Fibroblast of the conjunctiva (primary cell): ENCODE data around the gene TCF7L2.

Experiments used
- DNase-seq: peaks from one replicate; pipeline ENCODE4 v3.0.0-alpha.2; 2010; ENCODE audit warnings: low read depth

Gene TCF7L2

DNA sequence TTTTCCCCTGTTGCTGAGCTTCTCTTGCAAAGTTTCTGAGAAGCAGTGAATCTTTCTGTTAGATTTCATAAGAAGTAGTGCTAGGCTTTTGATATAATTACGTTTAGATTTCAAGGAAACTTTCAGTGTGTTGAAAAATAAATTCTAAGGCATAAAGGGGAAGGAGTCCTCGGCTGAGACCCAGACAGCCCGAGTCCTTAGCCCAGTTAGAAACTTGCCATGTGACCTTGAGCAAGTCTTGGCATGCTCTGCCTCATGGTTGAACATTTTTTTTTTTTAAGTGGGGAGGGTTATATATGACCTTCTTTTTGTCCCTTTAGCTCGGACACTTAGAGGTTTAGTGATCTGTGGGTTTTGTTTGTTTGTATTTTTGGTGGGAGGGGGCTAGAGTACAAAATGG, 117.5 kb downstream of the TCF7L2 start:
- no peak for DNase-seq

DNA sequence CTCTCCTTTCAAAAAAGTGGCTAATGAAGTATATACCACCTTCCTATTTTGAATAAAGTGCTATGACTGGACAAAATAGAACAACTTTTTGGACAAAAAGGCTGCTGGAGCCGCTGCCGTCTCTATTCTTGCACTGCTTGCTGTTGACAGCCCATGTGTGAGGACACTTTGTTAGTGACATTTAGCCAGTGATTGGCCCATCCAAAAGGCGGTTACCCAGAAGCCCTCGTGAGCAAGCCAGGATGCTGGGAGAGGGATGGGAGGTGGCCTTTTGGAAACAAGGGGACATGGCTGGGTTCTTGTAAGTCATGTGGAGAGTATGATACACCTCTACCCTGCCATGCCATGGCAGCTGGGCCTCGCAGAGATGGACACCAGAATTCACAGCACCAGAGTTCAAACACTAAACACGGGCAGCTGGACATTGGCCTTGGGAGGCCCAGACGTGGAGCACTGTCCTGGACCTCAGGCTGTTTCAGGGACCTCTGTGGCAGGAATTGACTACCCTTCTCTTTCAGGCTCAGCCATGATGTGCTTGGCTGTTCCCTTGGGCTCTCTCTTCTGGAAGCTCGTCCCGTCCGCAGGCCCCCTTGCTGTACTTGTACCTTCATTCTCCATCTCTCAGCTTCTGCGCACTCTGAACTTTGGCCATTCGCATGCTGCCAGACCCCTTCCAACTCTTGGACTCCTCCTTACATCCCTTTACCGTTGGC, 118.3 kb downstream of the TCF7L2 start:
- DNase-seq, result no peak

DNA sequence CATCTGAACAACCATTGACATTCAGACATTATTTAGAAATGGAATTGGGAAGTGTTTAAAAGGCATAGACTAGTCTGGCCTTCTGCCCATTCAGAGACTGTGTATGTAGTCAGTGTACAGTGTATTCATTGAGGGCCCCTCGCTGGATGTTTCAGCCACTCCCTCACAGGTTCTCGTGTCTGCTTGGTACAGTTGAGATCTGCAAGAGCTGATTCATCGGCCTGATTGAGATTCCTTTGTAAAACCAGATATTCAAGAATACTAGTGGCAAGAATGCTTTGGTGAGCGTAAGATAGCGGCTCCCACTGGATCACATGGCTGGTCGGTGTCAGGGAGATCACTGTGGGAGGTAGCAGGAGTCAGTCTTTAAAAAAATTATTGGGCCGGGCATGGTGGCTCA, 119.5 kb downstream of the TCF7L2 start:
- no peak for DNase-seq

DNA sequence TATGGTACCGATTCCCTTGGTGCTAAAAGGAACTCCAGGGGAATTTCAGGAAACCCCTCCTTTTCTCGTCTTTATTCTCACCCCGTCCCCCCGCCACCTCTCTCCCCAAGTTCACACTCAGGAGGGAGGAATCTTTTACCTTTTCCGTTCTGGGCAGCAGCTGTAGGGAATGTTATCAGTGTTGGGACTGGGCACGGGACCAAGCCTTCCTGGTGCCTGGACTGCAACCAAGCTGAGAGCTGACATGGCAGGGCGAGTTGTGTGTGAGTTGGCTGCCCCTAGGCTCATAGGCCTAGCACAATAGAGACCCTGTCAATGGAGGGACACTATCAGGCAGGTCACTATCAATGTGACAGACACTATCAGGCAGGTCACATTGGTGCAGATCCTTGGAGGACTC, 121.4 kb downstream of the TCF7L2 start:
- DNase-seq, result no peak

DNA sequence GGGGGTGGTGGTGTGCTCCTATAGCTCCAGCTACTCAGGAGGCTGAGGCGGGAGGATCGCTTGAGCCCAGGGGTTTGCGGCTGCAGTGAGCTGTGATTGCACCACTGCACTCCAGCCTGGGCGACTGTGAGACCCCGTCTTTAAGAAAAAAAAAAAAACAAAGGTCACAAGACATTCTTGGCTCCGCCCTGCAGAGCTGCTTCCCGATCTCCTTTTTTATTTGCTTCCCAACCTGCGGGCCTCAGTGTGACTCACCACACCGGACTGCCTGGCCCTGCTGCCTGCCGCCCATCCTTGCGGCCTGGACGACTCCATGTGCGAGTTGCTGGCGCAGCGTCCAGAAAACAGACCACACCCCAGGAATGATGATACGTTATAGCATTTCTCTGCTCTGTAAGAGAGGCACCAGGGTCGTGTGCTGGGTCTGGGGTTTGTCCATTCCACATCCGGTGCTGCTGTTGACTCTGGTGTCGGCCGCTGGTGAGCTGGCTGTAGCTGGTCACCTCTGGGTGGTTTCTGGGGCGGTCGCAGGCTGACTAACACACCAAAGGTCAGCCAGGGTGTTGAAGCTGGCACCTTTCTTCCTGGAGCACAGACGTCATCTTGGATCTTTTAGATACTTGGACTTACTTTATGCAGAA, 123.6 kb downstream of the TCF7L2 start:
- peak; percentile 92 for DNase-seq

DNA sequence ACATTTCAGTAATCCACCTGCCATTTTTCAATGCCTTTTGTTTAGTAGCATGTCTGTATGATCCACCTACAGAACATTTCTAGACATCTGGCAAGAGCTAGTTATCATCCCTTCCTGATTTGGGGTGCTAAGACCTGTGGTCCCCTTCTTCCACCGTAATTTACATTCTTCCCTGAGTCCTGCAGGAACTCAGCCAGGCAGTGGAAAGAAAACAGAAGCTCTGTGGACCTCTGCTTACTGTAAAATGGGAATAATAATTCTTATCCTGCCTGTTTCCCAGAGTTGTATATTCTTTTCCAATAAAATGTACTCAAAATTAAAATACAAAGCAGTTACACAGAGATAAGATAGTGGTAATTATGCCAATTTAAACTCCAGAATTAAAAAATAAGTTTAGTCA, 126.9 kb downstream of the TCF7L2 start:
- DNase-seq, result no peak

DNA sequence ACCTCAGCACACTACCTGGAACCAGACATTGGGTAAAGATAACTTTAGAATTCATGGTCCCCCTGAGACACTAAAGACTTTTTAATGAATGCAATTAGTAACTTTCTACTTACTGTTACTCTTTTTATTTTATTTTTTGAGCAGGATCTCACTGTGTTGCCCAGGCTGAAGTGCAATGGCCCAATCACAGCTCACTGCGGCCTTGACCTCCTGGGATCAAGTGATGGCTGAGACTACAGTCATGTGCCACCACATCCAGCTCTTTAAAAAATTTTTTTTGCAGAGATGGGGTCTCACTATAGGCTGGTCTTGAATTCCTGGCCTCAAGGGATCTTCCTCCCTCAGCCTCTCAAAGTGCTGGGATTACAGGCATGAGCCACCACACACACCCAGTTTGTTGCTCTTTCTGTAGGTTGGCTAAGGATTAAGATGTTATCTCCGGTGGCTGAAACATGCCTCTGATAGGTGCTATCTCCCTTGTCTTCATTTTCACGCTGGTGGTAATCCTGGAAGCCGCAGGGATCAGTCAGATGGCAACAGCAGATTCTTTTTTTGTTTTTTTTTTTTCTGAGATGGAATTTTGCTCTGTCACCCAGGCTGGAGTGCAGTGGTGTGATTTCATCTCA, 128.3 kb downstream of the TCF7L2 start:
- DNase-seq, result no peak

DNA sequence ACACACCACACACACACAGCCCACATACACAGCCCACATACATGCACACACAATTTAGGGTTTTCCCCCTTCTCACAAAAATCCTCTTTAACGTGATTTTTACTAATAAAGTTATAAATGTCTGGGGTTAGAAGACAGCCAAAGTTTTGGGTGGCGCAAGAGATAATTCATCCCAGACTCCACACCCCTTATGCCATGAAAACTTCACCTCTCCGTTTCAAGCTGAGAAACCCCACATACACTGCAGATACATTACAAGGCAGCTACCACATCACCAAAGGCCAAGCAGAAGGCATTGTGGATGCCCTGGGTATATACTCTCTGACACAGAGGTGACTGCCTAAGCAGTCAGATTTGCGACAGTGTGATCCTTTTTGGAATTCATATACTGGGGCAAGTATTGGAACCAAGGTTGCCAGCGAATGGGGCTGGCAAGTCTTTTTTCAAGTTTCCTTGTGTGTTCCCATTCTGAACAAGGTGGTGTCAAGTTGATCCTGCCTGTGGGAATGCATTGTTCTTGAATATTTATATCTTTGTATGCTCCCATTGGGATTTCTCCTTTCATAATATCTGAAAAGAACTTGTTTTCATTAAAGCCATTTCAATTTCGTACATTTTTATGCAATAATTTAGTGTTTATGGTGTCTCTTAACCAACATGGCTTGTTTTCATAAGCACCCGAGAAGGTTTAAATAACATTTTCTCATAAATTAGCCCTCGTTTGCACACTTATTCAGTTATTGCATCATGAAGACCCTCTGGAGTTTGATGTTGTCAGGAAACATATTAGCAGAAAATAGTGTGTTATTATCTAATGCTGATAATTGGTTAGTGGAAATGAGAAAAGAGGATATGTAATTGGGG, 130.2 kb downstream of the TCF7L2 start:
- no peak for DNase-seq

DNA sequence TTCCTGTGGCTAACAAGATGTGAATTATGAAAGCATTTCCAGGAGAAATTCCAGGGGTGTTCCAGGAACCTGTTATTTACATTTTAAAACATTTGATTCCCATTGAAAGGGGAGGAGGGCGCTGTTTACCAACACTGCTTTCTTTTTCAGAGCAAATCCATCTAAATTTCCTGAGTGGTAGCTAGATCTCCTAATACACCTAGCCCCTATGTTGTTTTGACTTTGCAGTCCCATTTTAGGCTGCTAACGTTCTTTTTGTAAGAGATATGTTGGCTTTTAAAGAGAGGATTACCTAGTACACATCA, 130.8 kb downstream of the TCF7L2 start:
- no peak for DNase-seq

DNA sequence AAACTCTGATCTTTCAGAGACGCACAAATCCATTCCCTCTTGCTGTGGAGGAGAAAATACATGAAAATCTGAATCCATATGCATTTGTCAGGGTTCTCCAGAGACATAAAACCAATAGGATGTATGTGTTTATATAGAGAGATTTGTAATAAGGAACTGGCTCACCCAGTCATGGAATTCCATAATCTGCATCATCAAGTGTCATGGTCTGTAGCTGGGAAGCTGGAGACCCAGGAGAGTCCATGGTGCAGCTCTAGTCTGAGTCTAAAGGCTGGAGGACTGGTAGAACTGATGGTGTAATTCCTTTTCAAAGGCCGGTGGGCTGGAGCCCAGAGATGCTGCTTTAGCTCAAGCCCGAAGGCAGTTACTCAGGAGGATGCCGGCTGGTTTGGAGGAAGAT, 134.0 kb downstream of the TCF7L2 start:
- no peak for DNase-seq

DNA sequence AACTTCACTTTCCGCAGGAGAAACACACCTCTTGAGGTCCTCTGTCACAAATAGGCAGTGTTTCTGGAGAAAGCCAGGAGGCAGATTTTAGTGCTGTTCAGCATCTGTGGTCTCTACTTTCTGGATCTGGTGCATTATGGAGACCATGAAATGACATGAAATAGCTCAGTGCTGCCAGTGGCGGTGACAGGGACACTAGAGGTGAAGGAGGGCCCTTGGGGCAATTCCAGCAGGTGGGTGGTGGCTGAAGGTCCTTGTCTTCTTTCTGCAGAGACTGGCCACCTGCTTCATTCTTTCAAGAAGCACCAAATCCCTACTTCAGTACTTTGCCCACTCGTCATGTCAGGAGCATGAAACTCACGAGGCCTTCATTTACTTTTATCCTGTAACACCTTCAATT, 135.7 kb downstream of the TCF7L2 start:
- no peak for DNase-seq

DNA sequence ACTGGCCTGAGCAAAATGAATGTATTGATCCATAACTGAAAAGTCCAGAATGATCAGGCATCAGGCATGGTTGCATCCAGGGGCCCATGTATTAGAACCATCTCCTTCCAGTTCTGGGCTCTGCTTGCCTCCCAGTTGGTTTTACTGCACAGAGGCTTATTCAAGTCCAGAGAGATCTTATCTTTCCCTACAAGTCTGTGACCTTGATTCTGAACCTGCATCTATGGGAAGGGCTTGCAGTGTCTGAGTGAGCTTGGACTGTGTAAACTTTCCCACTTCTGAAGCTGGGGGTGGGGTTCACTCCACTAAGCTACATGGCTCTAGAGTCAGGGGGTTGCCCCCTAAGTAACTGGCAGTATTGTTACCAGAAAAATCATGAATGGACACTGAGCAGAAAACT, 136.2 kb downstream of the TCF7L2 start:
- DNase-seq, result no peak

DNA sequence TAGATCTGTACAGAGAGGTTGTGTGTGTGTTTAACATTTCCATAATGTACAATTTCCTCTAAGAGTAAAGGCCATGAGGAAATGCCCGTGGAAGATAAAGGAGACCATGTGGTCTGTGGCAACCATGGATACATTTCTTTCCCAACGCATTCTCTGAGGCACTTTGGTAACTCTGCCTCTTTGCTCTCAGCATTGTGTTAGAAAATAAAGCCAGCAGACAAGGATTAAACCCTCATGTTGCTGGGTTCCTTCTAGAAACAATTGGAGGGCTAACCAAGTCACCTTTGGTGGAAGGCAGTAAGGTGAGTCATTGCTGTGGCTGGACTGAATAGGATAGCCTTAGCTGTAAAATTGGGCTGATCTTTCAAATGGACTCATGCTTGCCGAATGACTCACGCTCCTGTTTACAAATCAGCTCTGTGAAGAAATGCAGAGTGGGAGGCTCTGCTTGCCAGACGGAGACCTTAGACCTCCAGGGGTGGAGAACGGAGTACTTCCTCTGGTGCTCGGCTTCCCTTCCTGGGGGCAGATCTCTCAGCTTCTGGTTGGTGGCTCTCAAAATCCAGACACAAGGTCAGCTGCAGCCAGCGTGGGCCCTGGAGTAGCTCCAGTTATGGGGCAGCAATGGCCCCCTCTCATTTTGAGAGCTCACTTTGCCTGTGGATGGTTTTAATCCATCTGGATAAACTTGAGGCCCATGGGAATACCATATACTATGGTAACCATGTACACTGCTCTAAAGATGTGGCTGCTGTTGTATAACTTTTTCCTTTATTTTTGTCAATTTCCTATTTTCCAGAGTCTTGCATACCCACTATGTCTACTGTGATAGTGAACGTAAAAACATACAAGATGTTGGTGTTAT, 137.3 kb downstream of the TCF7L2 start:
- DNase-seq, result peak; percentile 97

DNA sequence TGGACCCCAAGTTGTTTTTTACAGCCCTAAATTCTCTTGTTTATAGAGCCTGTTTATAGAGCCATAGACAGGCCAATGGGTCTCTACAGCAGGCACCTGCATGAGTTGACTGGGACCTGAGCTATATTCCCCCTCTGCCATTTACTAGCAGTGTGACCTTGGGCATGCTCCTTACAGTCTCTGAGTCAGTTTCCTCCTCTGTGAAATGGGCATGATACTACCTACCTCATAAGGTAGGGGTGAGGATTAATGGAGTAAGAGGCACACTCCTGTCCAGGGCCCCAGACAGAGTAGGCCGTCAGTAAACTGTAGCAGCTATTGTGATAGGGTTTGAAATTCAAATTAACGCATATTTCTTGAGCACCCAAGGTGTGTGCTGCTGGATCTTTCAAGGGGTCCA, 138.1 kb downstream of the TCF7L2 start:
- DNase-seq, result no peak

DNA sequence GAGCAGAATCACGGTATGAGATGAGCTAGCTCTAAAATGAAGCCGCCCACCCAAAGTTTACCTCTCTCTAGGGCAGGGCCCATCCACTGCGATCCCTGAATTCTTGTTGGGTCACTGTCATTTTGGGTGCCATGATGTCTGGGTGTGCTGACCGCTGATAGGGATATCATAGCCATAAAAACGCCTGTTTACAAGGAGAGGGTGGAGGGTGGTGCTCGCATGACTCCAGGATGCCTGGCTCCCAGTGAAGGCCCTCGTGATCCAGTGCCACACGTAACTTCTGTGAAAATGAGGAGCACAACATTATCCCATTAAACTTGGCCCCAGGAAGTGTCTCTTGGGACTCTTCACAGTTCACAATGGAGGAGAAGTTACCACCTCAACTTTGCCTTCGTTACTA, 139.5 kb downstream of the TCF7L2 start:
- DNase-seq, result no peak

DNA sequence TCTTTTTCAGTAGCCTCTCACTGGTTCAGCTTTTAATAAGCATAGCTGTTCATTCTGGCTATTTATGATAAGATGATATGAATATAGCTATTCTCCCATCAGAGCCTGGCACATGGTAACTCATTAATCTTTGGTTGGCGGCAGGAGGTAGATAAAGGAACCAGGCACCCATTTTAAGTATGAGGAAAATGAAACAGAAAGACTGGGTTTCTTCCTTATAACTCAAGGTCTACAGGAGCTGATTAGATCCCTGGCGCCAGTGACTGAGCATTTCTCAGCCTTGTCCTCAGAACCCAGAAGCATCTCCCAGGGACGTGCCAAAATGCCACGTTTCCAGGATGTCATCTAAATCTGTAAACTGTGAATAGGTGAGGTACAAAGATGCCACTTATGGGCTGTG, 141.9 kb downstream of the TCF7L2 start:
- no peak for DNase-seq

DNA sequence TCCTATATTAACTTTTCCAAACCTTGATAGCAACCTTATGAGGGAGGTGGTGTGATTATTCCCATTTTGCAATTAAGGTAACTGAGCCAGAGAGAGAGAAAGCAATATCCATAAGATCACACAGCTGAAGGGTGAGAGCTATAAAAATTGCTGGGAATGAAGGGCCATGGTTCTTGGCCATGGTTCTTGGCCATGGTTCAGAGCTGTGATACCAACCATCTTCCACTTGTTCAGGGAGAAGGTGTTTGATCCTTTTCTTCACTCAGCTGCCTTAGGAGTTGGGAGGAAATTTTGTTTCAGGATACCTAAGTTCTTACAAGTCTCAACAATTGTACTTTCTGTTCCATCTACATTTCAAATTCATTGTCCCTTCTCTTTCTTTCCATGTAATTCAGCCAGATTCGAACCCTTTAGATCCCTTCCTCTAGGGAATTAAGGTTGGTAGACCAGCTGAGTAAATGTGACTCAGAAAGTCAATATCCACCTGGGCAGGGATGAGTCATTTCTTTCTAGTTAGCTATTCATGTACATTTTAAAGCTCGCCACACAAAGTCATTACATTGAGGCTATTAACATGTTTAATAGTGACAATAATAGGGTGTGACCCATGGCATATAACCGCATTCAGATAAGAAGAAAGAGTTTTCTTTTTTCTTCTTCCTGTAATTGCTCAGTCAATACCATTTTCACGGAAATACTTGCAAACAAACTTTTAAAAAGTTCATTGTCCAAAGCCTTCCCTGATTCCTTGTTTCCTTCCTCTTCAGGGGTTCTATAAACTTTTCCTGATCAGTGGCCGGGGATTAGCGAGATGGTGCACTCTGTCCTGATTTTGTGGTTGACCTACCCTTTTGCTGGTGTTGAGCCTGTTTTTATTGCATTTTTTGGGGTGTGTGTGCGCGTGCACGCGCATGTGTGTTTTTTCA, 143.4 kb downstream of the TCF7L2 start:
- DNase-seq, result no peak

DNA sequence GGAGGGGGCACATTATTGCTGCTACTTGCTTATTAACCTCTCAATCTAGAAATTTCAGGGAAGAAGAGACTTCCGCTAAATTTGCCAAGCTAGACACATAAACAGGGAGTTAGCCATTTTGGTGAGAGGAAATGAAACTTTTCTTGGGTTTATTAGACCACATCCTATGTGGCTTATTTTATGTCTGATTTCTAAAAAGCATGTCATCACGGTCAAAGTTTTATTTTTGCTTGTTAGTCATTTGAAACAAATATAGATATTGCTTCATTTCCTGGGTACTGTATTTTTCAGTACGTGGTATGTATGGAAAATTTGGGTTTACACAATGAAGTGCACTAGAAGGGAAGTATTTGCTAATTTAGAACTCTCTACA, 144.1 kb downstream of the TCF7L2 start:
- DNase-seq, result no peak

DNA sequence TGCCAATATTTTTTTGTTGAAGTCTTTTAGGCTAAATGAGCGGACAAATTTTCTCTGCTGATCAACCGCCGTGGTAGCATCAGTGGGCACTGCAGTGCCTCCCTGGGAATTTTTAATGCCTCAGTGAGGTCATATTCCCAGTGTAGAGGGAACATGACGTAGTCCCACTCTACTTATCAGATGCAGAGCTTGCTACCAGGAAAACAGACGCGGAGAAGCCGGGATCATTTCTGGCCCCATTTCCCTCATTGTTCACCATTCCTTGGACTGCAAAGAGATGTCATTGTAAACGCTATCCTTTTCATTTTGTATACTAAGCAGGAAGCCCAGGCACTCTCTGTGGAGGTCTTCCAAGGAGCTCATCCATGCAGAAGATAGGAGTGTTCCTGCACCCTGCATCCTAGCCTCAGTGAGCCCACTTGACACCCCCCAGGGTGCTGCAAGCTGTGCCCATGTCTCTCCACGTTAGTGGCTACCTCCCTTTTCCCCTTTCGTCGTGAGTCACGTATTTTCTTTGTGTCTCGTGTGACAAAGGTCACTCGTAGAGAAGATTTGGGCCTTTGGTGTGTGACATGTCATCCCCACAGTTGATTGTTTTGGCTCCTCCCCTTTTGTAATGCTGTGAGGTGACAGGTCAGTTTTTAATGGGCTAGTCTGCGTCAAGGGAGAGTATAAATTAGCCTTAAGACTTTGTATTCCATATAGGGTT, 145.5 kb downstream of the TCF7L2 start:
- no peak for DNase-seq
